GM12878 (cell line): ENCODE measurements around the gene APC2. TPM values are rescaled to one million over a fixed set of nuclear protein-coding genes. Genes with fewer than 3 reads are reported as not detected.

Experiments used
- ATF2 ChIP-seq: IDR thresholded peaks from 2 replicates; pipeline ENCODE4 v1.6.1; 2012; ENCODE audit warnings: low read length, inconsistent platforms
- BMI1 ChIP-seq: fragments of 450-650 bp; IDR thresholded peaks from 2 replicates; pipeline ENCODE4 v1.6.1; 2016; ENCODE audit warnings: mild to moderate bottlenecking, moderate library complexity, borderline replicate concordance
- CBX3 ChIP-seq: fragments of 200-600 bp; sonication (generic); IDR thresholded peaks from 2 replicates; pipeline ENCODE4 v1.6.1; 2016; ENCODE audit warnings: low read depth, borderline replicate concordance
- CUX1 ChIP-seq: IDR thresholded peaks from 2 replicates; pipeline ENCODE4 v1.6.1; 2012; ENCODE audit warnings: improper control_type of control experiment, low read depth, low read length; ENCODE audit not compliant: insufficient replicate concordance
- IRF4 ChIP-seq: IDR thresholded peaks from 2 replicates; pipeline ENCODE4 v1.6.1; 2011; ENCODE audit warnings: low read depth, low read length
- MEF2B ChIP-seq: fragments of 450-650 bp; IDR thresholded peaks from 2 replicates; pipeline ENCODE4 v1.6.1; 2018; ENCODE audit warnings: mild to moderate bottlenecking, moderate library complexity; ENCODE audit not compliant: partially characterized antibody, poor library complexity, severe bottlenecking
- MLLT1 ChIP-seq: fragments of 450-650 bp; IDR thresholded peaks from 2 replicates; pipeline ENCODE4 v1.6.1; 2016; ENCODE audit warnings: mild to moderate bottlenecking
- NFIC ChIP-seq: IDR thresholded peaks from 2 replicates; pipeline ENCODE4 v1.6.1; 2012; ENCODE audit warnings: low read depth, mild to moderate bottlenecking, inconsistent platforms, low read length, moderate library complexity
- NR2C1 ChIP-seq: fragments of 450-650 bp; IDR thresholded peaks from 2 replicates; pipeline ENCODE4 v1.6.1; 2017; ENCODE audit warnings: antibody characterized with exemption, mild to moderate bottlenecking, moderate library complexity
- POLR2A ChIP-seq: IDR thresholded peaks from 2 replicates; pipeline ENCODE4 v1.6.1; 2011; ENCODE audit warnings: low read depth, mild to moderate bottlenecking, low read length
- RFX5 ChIP-seq: IDR thresholded peaks from 2 replicates; pipeline ENCODE4 v1.6.1; 2011; ENCODE audit warnings: low read depth, low read length, improper control_type of control experiment
- SIN3A ChIP-seq: IDR thresholded peaks from 2 replicates; pipeline ENCODE4 v1.6.1; 2012; ENCODE audit warnings: low read depth, low read length, improper control_type of control experiment
- SMAD1 ChIP-seq: fragments of 450-650 bp; IDR thresholded peaks from 2 replicates; pipeline ENCODE4 v1.6.1; 2018; ENCODE audit warnings: mild to moderate bottlenecking, low read depth; ENCODE audit not compliant: partially characterized antibody
- SUPT20H ChIP-seq: IDR thresholded peaks from 2 replicates; pipeline ENCODE4 v1.6.1; 2011; ENCODE audit warnings: low read depth, mild to moderate bottlenecking, low read length, moderate library complexity, borderline replicate concordance; ENCODE audit not compliant: control insufficient read depth
- ZNF217 ChIP-seq: fragments of 450-650 bp; IDR thresholded peaks from 2 replicates; pipeline ENCODE4 v1.6.1; 2017; ENCODE audit warnings: antibody characterized with exemption, mild to moderate bottlenecking
- ZSCAN29 ChIP-seq: fragments of 450-650 bp; IDR thresholded peaks from 2 replicates; pipeline ENCODE4 v1.6.1; 2017; ENCODE audit warnings: mild to moderate bottlenecking, moderate library complexity
- polyA plus RNA-seq, 11 experiments: library from polyadenylated mRNA; depleted of rRNA in 4 of 11; unstranded in 6 of 11; stranded (reverse) in 5 of 11; fragments of >200 nt; fragmentation: Nextera tagmentation in 4 of 11; fragmentation: Illumina TruSeq in 1 of 11; extraction: Ambion mirVana in 4 of 11; extraction: Trizol in 1 of 11; gene quantifications; 1 replicate in 1 of 11; 2 replicates in 10 of 11; pipeline versions ENCODE4 v1.2.1 to v1.2.3, GENCODE V29; 2011 to 2016; ENCODE audit warnings: inconsistent platforms in 2 of 11, missing spikeins in 2 of 11, low read depth in 1 of 11
- total RNA-seq, 4 experiments: library from RNA; depleted of rRNA in 3 of 4; stranded (reverse); fragments of >200 nt in 3 of 4; fragmentation: Illumina TruSeq in 1 of 4; extraction: Trizol in 1 of 4; gene quantifications; 2 replicates each; pipeline versions ENCODE4 v1.2.1 to v1.2.3, GENCODE V29; 2013 to 2021
- TF ChIP-seq, protein P1 (sequence below): fragments of 450-650 bp; IDR thresholded peaks from 2 replicates; pipeline ENCODE4 v1.6.1; 2017; ENCODE audit warnings: borderline replicate concordance
- TF ChIP-seq, protein P2 (sequence below): IDR thresholded peaks from 2 replicates; pipeline ENCODE4 v1.6.1; 2011; ENCODE audit warnings: low read depth, mild to moderate bottlenecking, low read length, moderate library complexity, borderline replicate concordance; ENCODE audit errors: extremely low read depth

APC2 gene
- total and polyA plus RNA-seq, 10 of the 15 experiments (the other 5 are each of a cell fraction or from before 2014, with no cell fraction given) = under 0.01 to 0.73 (median 0.04) TPM; not detected in 5

GRCh38 chr19:1478934-1479707, 29.2 kb downstream of the APC2 start, which contains the start of gene C19orf25 (continued):
- no peak for TF ChIP-seq CUX1
- TF ChIP-seq SIN3A = 0 out of 2 replicates have a peak, but pooled peaks have one; percentile 38
- TF ChIP-seq ATF2 = no peak
- TF ChIP-seq, protein P1, sequence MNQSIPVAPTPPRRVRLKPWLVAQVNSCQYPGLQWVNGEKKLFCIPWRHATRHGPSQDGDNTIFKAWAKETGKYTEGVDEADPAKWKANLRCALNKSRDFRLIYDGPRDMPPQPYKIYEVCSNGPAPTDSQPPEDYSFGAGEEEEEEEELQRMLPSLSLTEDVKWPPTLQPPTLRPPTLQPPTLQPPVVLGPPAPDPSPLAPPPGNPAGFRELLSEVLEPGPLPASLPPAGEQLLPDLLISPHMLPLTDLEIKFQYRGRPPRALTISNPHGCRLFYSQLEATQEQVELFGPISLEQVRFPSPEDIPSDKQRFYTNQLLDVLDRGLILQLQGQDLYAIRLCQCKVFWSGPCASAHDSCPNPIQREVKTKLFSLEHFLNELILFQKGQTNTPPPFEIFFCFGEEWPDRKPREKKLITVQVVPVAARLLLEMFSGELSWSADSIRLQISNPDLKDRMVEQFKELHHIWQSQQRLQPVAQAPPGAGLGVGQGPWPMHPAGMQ = no peak
- no peak for TF ChIP-seq IRF4
- TF ChIP-seq MLLT1 = no peak
- no peak for TF ChIP-seq NFIC
- peak; percentile 35 for TF ChIP-seq MEF2B
- no peak for TF ChIP-seq RFX5
- peak; percentile 53; the same call in 1 of the 2 replicates for TF ChIP-seq ZSCAN29
- TF ChIP-seq NR2C1 = no peak; the same call in 1 of the 2 replicates
- no peak for TF ChIP-seq SUPT20H
- peak; percentile 99 for TF ChIP-seq ZNF217
- no peak for TF ChIP-seq SMAD1
- peak; percentile 98 for TF ChIP-seq POLR2A
- TF ChIP-seq, protein P2, sequence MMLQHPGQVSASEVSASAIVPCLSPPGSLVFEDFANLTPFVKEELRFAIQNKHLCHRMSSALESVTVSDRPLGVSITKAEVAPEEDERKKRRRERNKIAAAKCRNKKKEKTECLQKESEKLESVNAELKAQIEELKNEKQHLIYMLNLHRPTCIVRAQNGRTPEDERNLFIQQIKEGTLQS = peak; percentile 58; the same call in 1 of the 2 replicates
- no peak for TF ChIP-seq BMI1
- TF ChIP-seq CBX3 = no peak
